ENCODE data around the gene CUL4A.

Gene CUL4A

GRCh38 chr13:113179374-113180230, 29.8 kb upstream of the CUL4A start:
- TF ChIP-seq CTCF (IDR thresholded peaks at IDR 0.05; ENCODE audit: insufficient read depth, missing control alignments): no peak
- no peak for DNase-seq (ENCODE audit: insufficient read length, low spot score)
- FAIRE-seq: no peak

- DNase-seq (ENCODE audit: insufficient read length, low spot score) (no peak), FAIRE-seq (no peak)
- no peak for TF ChIP-seq CTCF (IDR thresholded peaks at IDR 0.05; ENCODE audit: insufficient read depth, missing control alignments)
Observed at GRCh38 chr13:113182046-113182445, 27.4 kb upstream of the CUL4A start.

- DNase-seq (ENCODE audit: insufficient read length, low spot score) (no peak), FAIRE-seq (no peak)
- TF ChIP-seq CTCF (IDR thresholded peaks at IDR 0.05; ENCODE audit: insufficient read depth, missing control alignments): no peak
Observed at GRCh38 chr13:113183450-113184129, 25.8 kb upstream of the CUL4A start.

- no peak for DNase-seq (ENCODE audit: insufficient read length, low spot score)
- no peak for FAIRE-seq
- TF ChIP-seq CTCF (IDR thresholded peaks at IDR 0.05; ENCODE audit: insufficient read depth, missing control alignments): no peak
Observed at GRCh38 chr13:113184568-113185440, 24.6 kb upstream of the CUL4A start.

GRCh38 chr13:113186061-113186900, 23.1 kb upstream of the CUL4A start:
- DNase-seq (ENCODE audit: insufficient read length, low spot score) (no peak), FAIRE-seq (no peak)
- TF ChIP-seq CTCF (IDR thresholded peaks at IDR 0.05; ENCODE audit: insufficient read depth, missing control alignments): no peak

GRCh38 chr13:113187263-113187669, 22.1 kb upstream of the CUL4A start:
- FAIRE-seq (no peak), DNase-seq (ENCODE audit: insufficient read length, low spot score) (no peak)

More at GRCh38 chr13:113187263-113187669, 22.1 kb upstream of the CUL4A start:
- no peak for TF ChIP-seq CTCF (IDR thresholded peaks at IDR 0.05; ENCODE audit: insufficient read depth, missing control alignments)

Measured in D721Med (cell line).